Aorta (tissue), 5 donors: ENCODE results near the gene RHOF. TPM values are rescaled to one million over a fixed set of nuclear protein-coding genes. Genes with fewer than 3 reads are reported as not detected.

Experiments used
- ATAC-seq: fragments of 200-7000 bp; cut with Tn5 transposase; one replicate; pipeline ENCODE4 v1.9.1; 2022; ENCODE audit warnings: moderate library complexity; ENCODE audit not compliant: low FRiP score
- DNase-seq, 2 donors: peaks; one replicate each; pipeline ENCODE4 v3.0.0-alpha.2; 2020
- H3K27ac ChIP-seq, 2 donors: one replicate each; pipeline ENCODE4 v1.5.1; 2013; ENCODE audit warnings: low read length in 2 of 2, mild to moderate bottlenecking in 2 of 2, moderate library complexity in 2 of 2, control low read depth in 1 of 2, inconsistent platforms in 1 of 2, low read depth in 1 of 2
- H3K27me3 ChIP-seq, 2 donors: one replicate each; pipeline ENCODE4 v1.6.1; 2013; ENCODE audit warnings: control low read depth in 1 of 2, low read length in 1 of 2, mild to moderate bottlenecking in 1 of 2, moderate library complexity in 1 of 2; ENCODE audit not compliant: insufficient read depth in 2 of 2, control insufficient read depth in 1 of 2
- H3K36me3 ChIP-seq, 2 donors: one replicate each; pipeline ENCODE4 v1.6.1; 2013; ENCODE audit warnings: control low read depth in 1 of 2, low read length in 1 of 2, mild to moderate bottlenecking in 1 of 2; ENCODE audit not compliant: insufficient read depth in 2 of 2, control insufficient read depth in 1 of 2
- H3K4me1 ChIP-seq, 2 donors: one replicate each; pipeline ENCODE4 v1.6.1; 2013; ENCODE audit warnings: low read length in 2 of 2, control low read depth in 1 of 2, mild to moderate bottlenecking in 1 of 2, moderate library complexity in 1 of 2; ENCODE audit not compliant: insufficient read depth in 2 of 2, control insufficient read depth in 1 of 2
- H3K4me3 ChIP-seq, 2 donors: one replicate each; pipeline ENCODE4 v1.5.1; 2013; ENCODE audit warnings: low read length in 2 of 2, control low read depth in 1 of 2, mild to moderate bottlenecking in 1 of 2
- H3K9me3 ChIP-seq: one replicate; pipeline ENCODE4 v1.6.1; 2013; ENCODE audit warnings: mild to moderate bottlenecking, low read length; ENCODE audit not compliant: control insufficient read depth
- WGBS, 2 donors: extraction: QIAGEN DNeasy Blood & Tissue Kit; methylation state at CpG; one replicate each; pipeline ENCODE4 v1.1.7; 2013; 5-methylcytosine and 5-hydroxymethylcytosine counted together
- intact Hi-C, 2 donors: fragments of 100-400 bp; cut with DNase I; formaldehyde crosslinking; loops; one replicate each; pipeline versions ENCODE4 v1.14.2 to v1.15.0; 2022
- polyA plus RNA-seq, 2 donors: library from polyadenylated mRNA; stranded (reverse); fragments of 200-250 nt; gene quantifications; one replicate each; pipeline ENCODE4 v1.2.3, GENCODE V29; 2013
- total RNA-seq, 2 donors: library from RNA; stranded (reverse); fragmentation: NEBNext Ultra II Directional; extraction: Animal tissue kit (Norgen Biotek cat#: 25700); gene quantifications; one replicate each; pipeline ENCODE4 v1.2.1, GENCODE V29; 2021
- donor health status: healthy with polysubstance abuse.
- donor health status: Bipolar disorder and iron deficiency.
- donor health status: DM: no; HTN: no; CAD: no.
- donor health status: DM: no; HTN: no; CAD: no.
- donor health status: DM: yes; HTN: yes; CAD: no.

RHOF gene
- total and polyA plus RNA-seq, 4 donors: 5.2 to 18.0 (median 9.1) TPM

DNA sequence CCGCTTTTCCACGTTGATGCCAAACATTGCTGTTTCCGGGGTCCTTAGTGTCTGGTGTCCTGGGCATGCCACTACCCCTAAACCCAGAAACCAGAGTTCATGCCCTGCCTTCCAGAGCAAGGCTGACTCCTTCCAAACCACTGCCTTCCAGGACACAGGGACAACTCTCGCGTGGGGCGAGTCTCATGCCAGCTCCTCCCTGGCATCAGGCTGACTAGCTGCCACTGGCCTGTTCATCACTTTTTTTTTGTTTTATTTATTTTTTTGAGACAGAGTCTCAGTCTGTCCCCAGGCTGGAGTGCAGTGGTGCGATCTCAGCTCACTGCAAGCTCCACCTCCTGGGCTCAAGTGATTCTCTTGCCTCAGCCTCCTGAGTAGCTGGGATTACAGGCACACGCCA, 15.1 kb upstream of the RHOF start:
- Histone ChIP-seq H3K36me3 (peaks cover 4 to 8% of the 10 kb centered on the region in 2 donors), H3K27ac (no peak overlapping the region), H3K4me1 (no peaks in the 10 kb centered on the region), H3K4me3 (no peak overlapping the region), H3K27me3 (no peaks in the 10 kb centered on the region), H3K9me3 (no peaks in the 10 kb centered on the region)
- DNase-seq (no peak), ATAC-seq (no peak)
- WGBS, 2 donors: 80 to 81% methylated on average over 8 of the region's 8 CpGs
- intact Hi-C loops: no loop called here

DNA sequence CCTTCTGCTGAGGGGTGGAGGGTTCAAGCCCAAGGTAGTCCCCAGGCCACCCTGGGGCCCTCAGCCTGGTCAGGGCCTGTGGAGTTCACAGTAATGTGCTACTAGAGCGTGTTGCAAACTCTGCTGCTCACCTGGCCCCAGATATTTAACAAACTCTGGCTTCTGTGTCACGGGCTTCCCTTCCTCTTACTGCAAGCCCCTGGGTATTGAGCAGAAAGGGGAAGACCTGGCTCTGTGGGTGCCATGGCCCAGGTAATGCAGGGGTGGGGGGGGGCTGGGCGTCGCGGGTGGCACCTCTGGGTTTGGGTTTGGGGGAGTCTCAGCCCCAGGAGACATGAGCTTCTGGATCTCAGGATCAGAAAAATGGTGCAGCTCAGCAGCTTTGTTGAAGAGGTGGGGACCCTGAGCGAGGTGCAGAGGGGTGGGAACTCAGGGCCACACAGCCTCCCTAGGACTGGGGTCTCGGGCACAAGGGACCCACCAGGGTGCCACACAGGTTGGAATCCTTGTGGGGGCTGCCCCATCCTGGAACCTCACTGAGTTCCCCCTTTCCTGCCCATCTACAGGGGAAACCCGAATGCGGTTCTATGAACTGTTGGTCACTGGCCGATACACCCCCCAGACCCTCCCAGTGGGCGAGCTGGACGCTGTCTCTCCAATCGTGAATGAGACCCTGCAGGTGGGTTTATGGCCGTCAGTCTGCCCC, 14.3 kb upstream of the RHOF start:
- Histone ChIP-seq H3K4me1 (no peaks in the 10 kb centered on the region), H3K27ac (no peak overlapping the region), H3K27me3 (no peaks in the 10 kb centered on the region)

DNA sequence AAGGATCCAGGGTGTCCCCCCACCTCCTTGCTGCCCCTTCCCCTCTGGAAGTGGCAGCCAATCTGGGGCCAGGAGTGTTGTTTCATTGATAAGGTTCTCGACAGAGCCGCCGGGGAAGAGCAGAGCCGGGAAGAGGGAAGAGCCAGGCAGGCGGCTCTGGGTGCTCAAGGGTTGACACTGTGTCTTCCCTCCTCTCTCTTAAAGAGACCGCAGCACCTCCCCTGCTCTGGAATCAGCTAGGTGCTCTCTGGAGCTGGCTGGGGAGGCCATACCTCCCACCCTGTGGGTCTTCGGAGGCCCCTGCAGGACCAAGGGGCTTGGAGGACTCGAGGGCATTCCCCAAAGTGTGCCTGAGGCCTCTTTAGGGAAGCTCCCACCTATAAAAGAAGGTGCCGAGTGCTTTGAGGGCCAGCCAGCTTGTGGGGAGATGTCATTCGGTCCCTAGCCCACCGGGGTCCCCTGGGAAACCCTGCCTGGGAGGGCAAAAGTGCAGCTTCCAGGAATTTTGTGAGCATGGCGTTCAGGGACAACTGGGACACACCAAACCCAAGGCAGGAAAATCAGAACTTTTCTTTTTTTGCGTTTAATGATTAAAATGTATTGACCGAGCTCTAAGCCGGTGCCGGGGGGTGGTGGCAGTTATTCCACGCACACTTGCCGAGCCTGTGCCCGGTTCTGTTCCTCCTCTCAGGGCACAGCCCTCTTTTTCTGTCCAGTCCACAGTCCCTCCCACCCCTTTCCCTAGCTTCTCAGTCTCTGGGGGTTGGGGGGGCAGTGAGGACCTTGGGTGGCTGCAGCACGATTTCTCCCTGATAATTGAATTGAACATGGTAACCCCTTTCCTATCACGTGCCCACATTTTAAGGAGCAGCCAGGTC, 13.3 kb upstream of the RHOF start:
- ATAC-seq (no peak), DNase-seq (no peak)
- 5 to 11% methylated on average over 21 of the region's 21 CpGs for WGBS, 2 donors
- H3K9me3 ChIP-seq: no peaks in the 10 kb centered on the region
- no peaks in the 10 kb centered on the region for H3K4me1 ChIP-seq
- peaks cover 4 to 8% of the 10 kb centered on the region in 2 donors for H3K36me3 ChIP-seq
- intact Hi-C loops: no loop called here
- peak overlapping the region; percentile 12 to 98 for H3K4me3 ChIP-seq
- no peaks in the 10 kb centered on the region for H3K27me3 ChIP-seq
- H3K27ac ChIP-seq: no peak overlapping the region

More for the DNA sequence above, 14.3 kb upstream of the RHOF start:
- 66 to 70% methylated on average over 14 of the region's 14 CpGs for WGBS, 2 donors
- Histone ChIP-seq H3K9me3 (no peaks in the 10 kb centered on the region), H3K4me3 (no peak overlapping the region), H3K36me3 (peaks cover 4 to 8% of the 10 kb centered on the region in 2 donors)
- DNase-seq (no peak), ATAC-seq (no peak)
- intact Hi-C loops: no loop called here

DNA sequence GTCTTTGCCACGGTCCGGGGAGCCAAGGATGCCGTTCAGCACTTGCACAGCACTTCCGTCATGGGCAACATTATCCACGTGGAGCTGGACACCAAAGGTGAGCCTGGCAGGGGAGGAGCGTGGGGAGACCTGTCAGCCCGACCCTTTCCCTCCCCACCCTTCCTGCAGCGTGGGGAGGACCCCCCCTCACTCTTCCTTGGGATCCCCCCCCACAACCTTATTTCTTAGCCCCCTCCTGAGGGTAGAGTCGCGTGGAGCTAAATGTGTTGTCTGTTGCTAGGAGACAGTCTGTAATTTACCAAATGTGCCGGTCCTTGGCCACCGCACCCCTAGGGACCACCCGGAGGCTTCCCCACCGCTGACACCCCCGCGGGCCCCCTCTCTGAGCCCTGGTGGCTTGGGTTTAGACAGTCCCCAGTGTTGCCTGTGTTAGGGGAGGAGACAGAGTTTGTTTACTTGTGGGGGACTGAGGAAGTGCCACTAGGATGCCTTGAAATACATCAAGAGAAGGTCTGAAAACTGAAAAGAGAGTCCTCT, 12.6 kb upstream of the RHOF start:
- peak in 1 of 2 donors; percentile 48 for DNase-seq
- no peaks in the 10 kb centered on the region for H3K9me3 ChIP-seq
- ATAC-seq: no peak
- intact Hi-C loops: no loop called here
- H3K36me3 ChIP-seq: peaks cover 4 to 8% of the 10 kb centered on the region in 2 donors
- H3K27me3 ChIP-seq: no peaks in the 10 kb centered on the region
- no peaks in the 10 kb centered on the region for H3K4me1 ChIP-seq
- 1% methylated on average over 16 of the region's 16 CpGs for WGBS, 2 donors
- H3K27ac ChIP-seq: no peak overlapping the region
- peak overlapping the region; percentile 12 to 98 for H3K4me3 ChIP-seq

DNA sequence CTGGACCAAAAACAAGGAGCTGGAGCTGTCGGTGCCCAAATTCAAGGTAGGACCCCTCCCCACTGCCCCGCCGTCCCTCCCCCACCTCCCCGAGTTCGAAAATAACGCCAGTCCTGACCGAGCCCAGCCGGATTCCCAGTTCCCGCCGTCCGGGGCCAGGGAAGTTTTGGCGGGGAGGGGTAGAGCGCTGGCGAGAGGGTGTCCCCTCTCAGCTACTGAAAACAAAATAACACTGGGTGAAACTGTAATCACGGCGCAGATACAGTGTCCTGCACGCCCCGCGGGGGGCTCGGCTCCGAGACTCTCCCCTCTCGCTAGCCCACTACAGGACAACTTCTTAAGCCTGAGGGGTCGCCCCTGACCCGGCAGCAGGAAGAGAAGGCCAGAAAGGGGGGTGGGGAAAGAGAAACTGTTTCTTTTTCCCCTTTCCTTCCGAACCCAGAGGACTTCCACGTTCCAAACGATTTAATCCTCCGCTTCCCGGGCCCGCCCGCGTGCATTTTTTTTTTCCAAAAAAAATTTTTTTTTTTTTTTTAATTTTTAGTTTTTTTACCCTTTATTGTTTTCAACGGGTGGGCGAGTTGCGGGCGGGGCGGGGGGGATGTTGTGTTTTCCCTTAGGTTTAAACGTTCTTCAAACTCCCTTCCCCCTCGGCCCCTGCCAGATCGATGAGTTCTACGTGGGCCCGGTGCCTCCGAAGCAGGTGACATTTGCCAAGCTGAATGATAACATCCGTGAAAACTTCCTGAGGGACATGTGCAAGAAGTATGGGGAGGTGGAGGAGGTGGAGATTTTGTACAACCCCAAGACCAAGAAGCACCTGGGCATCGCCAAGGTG, 11.9 kb upstream of the RHOF start:
- peaks cover 3 to 6% of the 10 kb centered on the region in 2 donors for H3K36me3 ChIP-seq
- H3K27me3 ChIP-seq: no peaks in the 10 kb centered on the region
- DNase-seq (peak in 1 of 2 donors; percentile 49), ATAC-seq (no peak)
- H3K4me1 ChIP-seq: no peaks in the 10 kb centered on the region
- no peak overlapping the region for H3K27ac ChIP-seq
- intact Hi-C loops: no loop called here
- 1% methylated on average over 44 to 45 of the region's 45 CpGs for WGBS, 2 donors
- H3K4me3 ChIP-seq: peak overlapping the region; percentile 97 to 98
- no peaks in the 10 kb centered on the region for H3K9me3 ChIP-seq

DNA sequence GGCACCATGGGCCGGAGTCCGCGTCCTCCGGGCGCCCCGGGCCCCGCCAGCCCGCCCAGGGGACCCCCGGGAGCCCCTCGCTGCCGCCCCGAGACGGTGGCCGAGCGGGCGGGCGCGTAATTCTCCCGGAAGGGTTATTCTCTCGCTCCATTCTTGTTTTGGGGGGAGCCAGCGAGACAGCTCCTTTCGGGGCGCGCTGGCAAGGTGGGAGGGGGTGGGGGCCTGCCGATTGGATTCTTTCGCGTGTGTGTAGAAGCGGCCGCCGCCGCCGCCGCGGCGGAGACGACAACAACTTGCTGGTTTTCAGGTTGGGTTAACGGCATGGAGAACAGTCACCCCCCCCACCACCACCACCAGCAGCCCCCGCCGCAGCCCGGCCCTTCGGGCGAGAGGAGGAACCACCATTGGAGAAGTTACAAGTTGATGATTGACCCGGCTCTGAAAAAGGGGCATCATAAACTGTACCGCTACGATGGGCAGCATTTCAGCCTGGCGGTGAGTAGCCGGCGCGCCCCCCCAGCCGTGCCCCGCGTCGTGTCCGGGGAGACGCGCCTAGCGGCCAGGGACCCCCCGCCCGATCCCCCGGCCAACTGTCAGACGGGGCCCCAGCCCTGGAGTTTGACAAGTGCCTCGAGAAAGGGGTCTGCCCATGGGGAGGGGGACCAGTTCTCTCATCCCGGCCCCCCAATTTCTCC, 11.1 kb upstream of the RHOF start:
- intact Hi-C loops: no loop called here
- H3K4me3 ChIP-seq: peak overlapping the region; percentile 97 to 98
- no peaks in the 10 kb centered on the region for H3K4me1 ChIP-seq
- WGBS, 2 donors: 1% methylated on average over 54 to 63 of the region's 63 CpGs
- DNase-seq: peak; percentile 61 to 82
- peak overlapping the region; percentile 66 to 94 for H3K27ac ChIP-seq
- H3K36me3 ChIP-seq: peaks cover 0 to 4% of the 10 kb centered on the region in 2 donors
- H3K27me3 ChIP-seq: no peaks in the 10 kb centered on the region
- ATAC-seq: no peak
- H3K9me3 ChIP-seq: no peaks in the 10 kb centered on the region

DNA sequence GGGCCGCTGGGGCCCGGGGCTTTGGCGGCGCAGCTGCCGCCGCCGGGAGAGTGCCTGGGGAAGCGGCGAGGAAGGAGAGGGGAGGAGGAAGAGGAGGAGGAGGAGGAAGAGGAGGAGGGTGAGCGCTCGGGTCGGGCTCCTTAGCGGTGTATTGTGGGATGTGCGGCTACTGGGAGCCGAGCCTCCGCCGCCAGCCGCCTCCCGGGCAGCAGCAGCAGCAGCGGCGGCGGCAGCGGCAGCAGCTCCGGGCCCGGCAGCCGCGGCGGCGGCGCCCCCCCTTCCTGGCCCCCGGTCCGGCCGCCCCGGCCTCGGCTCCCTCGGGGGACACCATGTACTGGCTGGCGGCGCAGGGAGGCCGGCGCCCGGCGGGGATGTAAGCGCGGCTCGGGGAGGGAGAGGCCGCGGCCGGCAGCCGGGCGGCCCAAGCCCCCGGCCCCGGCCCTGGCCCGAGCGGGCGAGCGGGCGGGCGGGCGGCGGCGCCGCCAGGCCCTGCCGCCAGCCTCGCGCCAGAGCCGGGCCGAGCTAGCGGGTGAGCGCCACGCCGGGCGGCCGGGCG, 10.5 kb upstream of the RHOF start, which contains the start of gene SETD1B:
Gene SETD1B (plus strand): TSS at position 149 of the 556 bp plus-strand sequence. CDS start 729 bp downstream, outside the sequence.
- no peak for ATAC-seq
- peak in 1 of 2 donors; percentile 80 for DNase-seq
- Histone ChIP-seq H3K36me3 (peaks cover 0 to 4% of the 10 kb centered on the region in 2 donors), H3K27me3 (no peaks in the 10 kb centered on the region), H3K27ac (peak within 1 kb of the TSS; percentile 94 to 99), H3K4me3 (peak within 1 kb of the TSS; percentile 97 to 98), H3K9me3 (no peaks in the 10 kb centered on the region), H3K4me1 (no peaks in the 10 kb centered on the region)
- WGBS, 2 donors: 0% methylated on average over 7 to 74 of the region's 74 CpGs
- intact Hi-C loops: no loop called here
